ENCODE data around the gene ROCK2.

Gene ROCK2

GRCh38 chr2:11366326-11366741 is 21.9 kb upstream of the ROCK2 start:
- Histone ChIP-seq H3K27me3 (ENCODE audit: control insufficient read depth, insufficient read depth, low read length) (no peaks in the 10 kb centered on the region), H3K4me3 (ENCODE audit: low read depth, low read length) (no peak overlapping the region), H3K9ac (ENCODE audit: low read length) (no peak overlapping the region), H3K4me1 (ENCODE audit: control insufficient read depth, insufficient read depth, low read length) (0 out of 2 replicates have a peak, but pooled peaks cover 2% of the 10 kb centered on the region), H3K9me3 (ENCODE audit: control insufficient read depth, insufficient read depth, low read depth, low read length) (no peaks in the 10 kb centered on the region), H3K27ac (ENCODE audit: low read depth, low read length) (no peak overlapping the region), H3K36me3 (ENCODE audit: control insufficient read depth, insufficient read depth, low read length) (no peaks in the 10 kb centered on the region)

DNA sequence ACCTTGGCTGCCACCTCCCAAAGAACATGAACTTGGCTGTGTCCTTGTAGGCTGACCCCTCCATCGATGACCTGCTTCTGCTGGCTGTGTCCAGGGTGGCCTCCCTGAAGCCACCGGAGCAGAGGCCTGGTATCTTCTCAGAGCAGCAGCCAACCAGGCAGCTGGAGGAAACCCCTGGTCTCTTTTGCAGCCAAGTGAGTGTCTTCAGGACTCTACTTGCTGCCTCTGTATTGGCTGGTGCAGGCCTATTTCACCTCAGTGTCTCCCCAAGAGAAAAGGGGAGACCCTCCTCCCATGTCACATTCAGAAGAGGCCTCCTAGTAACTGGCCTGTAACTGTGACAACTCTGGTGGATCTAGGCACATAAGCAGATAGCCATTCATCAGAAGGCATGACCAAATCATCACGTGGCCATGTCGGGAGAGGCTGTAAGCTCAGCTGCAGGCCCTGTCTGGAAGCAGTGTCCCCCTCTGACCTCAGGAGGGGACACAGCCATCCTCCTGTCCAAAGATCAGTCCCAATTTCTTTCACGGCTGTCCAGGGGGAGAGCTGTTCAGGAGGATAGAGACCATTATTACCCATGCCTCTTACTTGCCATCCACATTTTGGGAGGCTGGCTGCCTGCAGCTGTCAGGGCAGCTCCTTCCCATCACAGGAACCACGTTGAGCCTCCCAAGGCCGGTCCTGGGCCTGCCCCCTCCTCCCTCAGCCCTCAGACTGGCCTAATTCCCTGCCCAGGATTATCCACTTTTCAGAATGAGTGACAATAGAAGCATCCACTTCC is 20.9 kb upstream of the ROCK2 start:
- Histone ChIP-seq H3K9ac (ENCODE audit: low read length) (no peak overlapping the region), H3K9me3 (ENCODE audit: control insufficient read depth, insufficient read depth, low read depth, low read length) (no peaks in the 10 kb centered on the region), H3K27ac (ENCODE audit: low read depth, low read length) (no peak overlapping the region), H3K27me3 (ENCODE audit: control insufficient read depth, insufficient read depth, low read length) (no peaks in the 10 kb centered on the region), H3K36me3 (ENCODE audit: control insufficient read depth, insufficient read depth, low read length) (no peaks in the 10 kb centered on the region), H3K4me1 (ENCODE audit: control insufficient read depth, insufficient read depth, low read length) (0 out of 2 replicates have a peak, but pooled peaks cover 2% of the 10 kb centered on the region), H3K4me3 (ENCODE audit: low read depth, low read length) (no peak overlapping the region)

DNA sequence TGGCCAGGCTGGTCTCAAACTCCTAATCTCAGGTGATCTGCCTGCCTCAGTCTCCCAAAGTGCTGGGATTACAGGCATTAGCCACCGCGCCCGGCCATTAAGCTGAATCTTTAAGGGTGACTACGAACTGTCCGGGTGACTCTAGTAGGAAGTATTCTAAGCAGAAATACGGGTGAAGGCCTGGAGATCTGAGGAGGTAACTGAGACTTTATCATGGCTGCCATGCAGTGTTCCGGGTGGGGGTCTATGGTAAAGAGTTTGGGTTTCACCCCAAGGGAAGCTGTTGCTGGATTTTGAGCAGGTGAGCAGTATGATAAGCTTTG is 20.1 kb upstream of the ROCK2 start:
- 0 out of 2 replicates have a peak, but pooled peaks cover 2% of the 10 kb centered on the region for H3K4me1 ChIP-seq (ENCODE audit: control insufficient read depth, insufficient read depth, low read length)
- H3K36me3 ChIP-seq (ENCODE audit: control insufficient read depth, insufficient read depth, low read length) = no peaks in the 10 kb centered on the region
- H3K27me3 ChIP-seq (ENCODE audit: control insufficient read depth, insufficient read depth, low read length) = no peaks in the 10 kb centered on the region
- no peak overlapping the region for H3K9ac ChIP-seq (ENCODE audit: low read length)
- no peaks in the 10 kb centered on the region for H3K9me3 ChIP-seq (ENCODE audit: control insufficient read depth, insufficient read depth, low read depth, low read length)
- no peak overlapping the region for H3K27ac ChIP-seq (ENCODE audit: low read depth, low read length)
- no peak overlapping the region for H3K4me3 ChIP-seq (ENCODE audit: low read depth, low read length)

DNA sequence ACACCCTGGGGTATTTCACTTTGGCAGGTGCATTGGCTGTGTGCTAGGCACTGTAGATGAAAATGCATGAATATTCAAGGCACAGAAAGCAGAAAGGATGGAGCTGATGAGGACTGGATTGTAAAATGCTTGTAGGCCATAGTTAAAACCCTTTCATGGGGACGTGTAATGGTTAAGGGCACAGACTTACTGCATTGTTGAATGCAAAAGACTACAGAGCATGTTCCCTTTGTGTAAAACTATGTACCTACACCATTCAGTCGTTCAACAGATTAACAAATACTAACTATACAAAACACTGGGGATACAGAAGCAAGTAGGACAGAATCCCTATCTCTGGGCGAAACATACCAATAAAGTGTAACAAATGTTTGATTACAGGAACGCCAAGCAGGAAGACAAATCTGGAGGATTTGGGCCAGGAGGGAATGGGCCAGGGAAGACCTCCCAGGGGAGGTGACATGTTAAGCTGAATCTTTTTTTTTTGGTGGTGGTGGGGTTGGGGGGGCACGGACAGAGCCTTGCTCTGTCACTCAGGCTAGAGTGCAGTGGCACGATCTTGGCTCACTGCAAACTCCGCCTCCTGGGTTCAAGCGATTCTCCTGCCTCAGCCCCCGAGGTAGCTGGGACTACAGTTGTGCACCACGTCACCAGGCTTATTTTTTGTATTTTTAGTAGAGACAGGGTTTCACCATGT is 19.6 kb upstream of the ROCK2 start:
- no peaks in the 10 kb centered on the region for H3K9me3 ChIP-seq (ENCODE audit: control insufficient read depth, insufficient read depth, low read depth, low read length)
- 0 out of 2 replicates have a peak, but pooled peaks cover 2% of the 10 kb centered on the region for H3K4me1 ChIP-seq (ENCODE audit: control insufficient read depth, insufficient read depth, low read length)
- no peaks in the 10 kb centered on the region for H3K27me3 ChIP-seq (ENCODE audit: control insufficient read depth, insufficient read depth, low read length)
- H3K36me3 ChIP-seq (ENCODE audit: control insufficient read depth, insufficient read depth, low read length) = no peaks in the 10 kb centered on the region
- H3K9ac ChIP-seq (ENCODE audit: low read length) = no peak overlapping the region
- no peak overlapping the region for H3K4me3 ChIP-seq (ENCODE audit: low read depth, low read length)
- H3K27ac ChIP-seq (ENCODE audit: low read depth, low read length) = no peak overlapping the region

DNA sequence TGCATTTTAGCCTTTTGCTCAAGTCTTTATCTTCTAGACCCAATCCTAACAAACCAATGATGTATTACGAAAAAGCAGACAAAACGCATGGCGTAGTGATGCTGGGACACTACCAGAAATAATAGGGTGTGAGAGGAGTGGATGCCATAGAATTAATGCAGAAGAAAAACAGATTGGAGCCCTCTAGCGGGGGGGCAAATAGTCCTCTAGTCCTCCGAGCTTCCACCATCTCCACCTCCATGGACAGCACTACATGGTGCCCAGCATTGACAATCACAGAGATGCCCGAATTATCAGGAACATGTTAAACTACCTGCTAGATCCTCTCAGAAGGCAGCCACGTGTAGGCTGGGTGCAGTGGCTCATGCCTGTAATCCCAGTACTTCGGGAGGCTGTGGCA is 15.4 kb upstream of the ROCK2 start:
- no peaks in the 10 kb centered on the region for H3K36me3 ChIP-seq (ENCODE audit: control insufficient read depth, insufficient read depth, low read length)
- no peak overlapping the region for H3K4me3 ChIP-seq (ENCODE audit: low read depth, low read length)
- H3K9ac ChIP-seq (ENCODE audit: low read length) = no peak overlapping the region
- H3K27me3 ChIP-seq (ENCODE audit: control insufficient read depth, insufficient read depth, low read length) = no peaks in the 10 kb centered on the region
- H3K9me3 ChIP-seq (ENCODE audit: control insufficient read depth, insufficient read depth, low read depth, low read length) = no peaks in the 10 kb centered on the region
- no peaks in the 10 kb centered on the region for H3K4me1 ChIP-seq (ENCODE audit: control insufficient read depth, insufficient read depth, low read length)
- no peak overlapping the region for H3K27ac ChIP-seq (ENCODE audit: low read depth, low read length)

DNA sequence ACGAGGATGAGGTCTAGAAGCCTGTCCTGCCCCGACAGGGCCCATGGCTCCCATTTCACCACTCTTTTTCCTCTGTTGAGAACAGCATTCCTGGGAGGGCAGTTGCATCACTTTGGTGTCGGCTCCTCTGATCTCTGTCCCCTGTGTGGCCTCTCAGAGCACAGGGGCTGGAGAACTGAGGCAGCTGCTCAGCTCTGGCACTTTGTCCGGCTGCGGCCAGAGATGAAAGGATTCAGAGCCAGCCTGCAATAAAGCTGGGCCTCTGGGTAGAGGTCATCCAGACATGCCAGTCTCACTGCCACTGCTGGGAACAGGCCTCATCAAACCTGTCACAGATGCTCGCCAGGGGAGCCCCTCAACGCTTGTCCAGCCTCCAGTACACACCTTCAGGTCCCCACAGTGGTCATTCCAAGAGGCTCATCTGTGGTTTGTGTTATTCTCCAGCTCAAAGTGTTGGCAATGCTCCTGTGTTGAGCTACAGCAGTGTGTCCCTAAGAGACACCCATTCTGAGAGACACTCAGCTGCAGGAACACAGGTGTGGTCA is 13.1 kb upstream of the ROCK2 start:
- Histone ChIP-seq H3K27ac (ENCODE audit: low read depth, low read length) (no peak overlapping the region), H3K27me3 (ENCODE audit: control insufficient read depth, insufficient read depth, low read length) (no peaks in the 10 kb centered on the region), H3K9ac (ENCODE audit: low read length) (no peak overlapping the region), H3K9me3 (ENCODE audit: control insufficient read depth, insufficient read depth, low read depth, low read length) (no peaks in the 10 kb centered on the region), H3K4me3 (ENCODE audit: low read depth, low read length) (no peak overlapping the region), H3K4me1 (ENCODE audit: control insufficient read depth, insufficient read depth, low read length) (peaks cover 4% of the 10 kb centered on the region; the same call in 1 of the 2 replicates), H3K36me3 (ENCODE audit: control insufficient read depth, insufficient read depth, low read length) (no peaks in the 10 kb centered on the region)

- no peak overlapping the region for H3K27ac ChIP-seq (ENCODE audit: low read depth, low read length)
- no peaks in the 10 kb centered on the region for H3K36me3 ChIP-seq (ENCODE audit: control insufficient read depth, insufficient read depth, low read length)
- no peaks in the 10 kb centered on the region for H3K9me3 ChIP-seq (ENCODE audit: control insufficient read depth, insufficient read depth, low read depth, low read length)
- peaks cover 4% of the 10 kb centered on the region; the same call in 1 of the 2 replicates for H3K4me1 ChIP-seq (ENCODE audit: control insufficient read depth, insufficient read depth, low read length)
- H3K27me3 ChIP-seq (ENCODE audit: control insufficient read depth, insufficient read depth, low read length) = no peaks in the 10 kb centered on the region
- no peak overlapping the region for H3K4me3 ChIP-seq (ENCODE audit: low read depth, low read length)
- H3K9ac ChIP-seq (ENCODE audit: low read length) = no peak overlapping the region
Measured at GRCh38 chr2:11356764-11357163, 12.3 kb upstream of the ROCK2 start.

DNA sequence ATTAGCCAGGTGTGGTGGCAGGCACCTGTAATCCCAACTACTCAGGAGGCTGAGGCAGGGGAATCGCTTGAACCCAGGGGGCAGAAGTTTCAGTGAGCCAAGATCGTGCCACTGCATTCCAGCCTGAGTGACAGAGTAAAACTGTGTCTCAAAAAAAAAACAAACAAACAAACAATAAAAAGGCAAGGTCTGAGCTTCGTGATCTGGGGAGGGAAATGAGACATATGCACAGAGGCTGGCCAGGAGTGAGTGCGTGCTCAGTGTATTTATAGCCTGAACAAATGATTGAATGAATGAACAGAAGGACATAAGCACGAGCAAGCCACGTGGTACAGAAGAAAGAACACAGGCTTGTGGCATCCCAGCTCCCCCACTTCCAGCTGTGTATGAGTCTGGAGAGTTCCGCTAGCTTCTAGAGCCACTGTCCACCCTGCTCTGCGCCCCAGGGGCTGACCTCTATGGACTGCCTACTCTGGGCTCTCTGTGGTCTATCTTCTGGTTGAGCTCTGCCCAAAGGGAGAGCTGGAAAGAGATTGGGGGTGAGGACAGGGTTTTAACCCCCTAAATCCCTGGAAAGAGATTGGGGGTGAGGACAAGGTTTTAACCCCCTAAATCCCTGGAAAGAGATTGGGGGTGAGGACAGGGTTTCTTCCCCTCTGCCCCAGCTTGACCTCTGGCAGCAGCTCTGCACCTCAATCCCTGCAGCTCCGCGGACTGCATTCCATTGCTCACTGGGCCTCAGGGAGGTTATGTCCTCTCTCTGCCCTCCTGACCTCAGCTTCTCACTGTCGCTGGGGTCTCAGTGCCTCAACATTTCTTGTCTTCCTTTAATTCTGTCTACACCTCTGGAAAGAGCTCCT is 11.0 kb upstream of the ROCK2 start:
- H3K9me3 ChIP-seq (ENCODE audit: control insufficient read depth, insufficient read depth, low read depth, low read length) = no peaks in the 10 kb centered on the region
- no peak overlapping the region for H3K27ac ChIP-seq (ENCODE audit: low read depth, low read length)
- H3K36me3 ChIP-seq (ENCODE audit: control insufficient read depth, insufficient read depth, low read length) = no peaks in the 10 kb centered on the region
- H3K27me3 ChIP-seq (ENCODE audit: control insufficient read depth, insufficient read depth, low read length) = no peaks in the 10 kb centered on the region
- no peak overlapping the region for H3K4me3 ChIP-seq (ENCODE audit: low read depth, low read length)
- no peak overlapping the region for H3K9ac ChIP-seq (ENCODE audit: low read length)
- H3K4me1 ChIP-seq (ENCODE audit: control insufficient read depth, insufficient read depth, low read length) = peaks cover 4% of the 10 kb centered on the region; the same call in 1 of the 2 replicates

DNA sequence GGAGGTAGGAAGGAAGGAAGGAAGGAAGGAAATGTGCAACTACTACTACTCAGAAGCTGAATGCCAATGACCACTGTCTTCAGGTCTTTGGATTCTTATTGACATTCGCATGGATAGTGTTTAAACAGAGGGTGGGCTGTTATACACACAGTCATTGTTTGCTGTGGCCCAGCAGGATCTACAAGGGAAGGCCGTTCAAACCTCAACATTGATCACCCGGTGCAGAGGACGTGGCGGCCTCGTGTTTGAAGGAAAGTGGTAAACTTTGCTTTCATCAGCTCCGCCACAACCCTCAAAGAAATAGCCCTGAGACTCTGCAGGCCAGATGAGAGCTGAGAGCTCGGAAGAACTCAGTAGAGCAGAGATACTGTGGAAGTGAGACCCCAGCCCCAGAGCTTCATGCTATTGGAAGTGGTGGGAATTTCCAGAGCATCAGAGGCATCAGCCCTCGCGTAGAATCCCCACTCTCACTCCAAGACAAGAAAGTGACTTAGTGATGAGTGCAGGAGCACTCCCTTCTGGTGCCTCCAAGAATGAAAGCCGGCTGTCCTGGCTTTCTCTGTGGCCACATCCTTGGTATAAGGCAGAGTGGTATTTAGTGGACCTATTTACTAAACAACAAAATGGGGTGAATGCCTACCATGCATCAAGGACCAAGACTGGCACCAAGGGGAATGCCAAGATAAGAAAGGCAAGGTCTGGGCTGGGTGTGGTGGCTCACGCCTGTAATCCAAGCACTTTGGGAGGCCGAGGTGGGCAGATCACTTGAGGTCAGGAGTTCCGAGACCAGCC is 10.1 kb upstream of the ROCK2 start:
- no peak overlapping the region for H3K27ac ChIP-seq (ENCODE audit: low read depth, low read length)
- no peaks in the 10 kb centered on the region for H3K36me3 ChIP-seq (ENCODE audit: control insufficient read depth, insufficient read depth, low read length)
- H3K27me3 ChIP-seq (ENCODE audit: control insufficient read depth, insufficient read depth, low read length) = no peaks in the 10 kb centered on the region
- H3K4me1 ChIP-seq (ENCODE audit: control insufficient read depth, insufficient read depth, low read length) = peaks cover 4% of the 10 kb centered on the region; the same call in 1 of the 2 replicates
- H3K4me3 ChIP-seq (ENCODE audit: low read depth, low read length) = no peak overlapping the region
- no peak overlapping the region for H3K9ac ChIP-seq (ENCODE audit: low read length)
- H3K9me3 ChIP-seq (ENCODE audit: control insufficient read depth, insufficient read depth, low read depth, low read length) = no peaks in the 10 kb centered on the region

DNA sequence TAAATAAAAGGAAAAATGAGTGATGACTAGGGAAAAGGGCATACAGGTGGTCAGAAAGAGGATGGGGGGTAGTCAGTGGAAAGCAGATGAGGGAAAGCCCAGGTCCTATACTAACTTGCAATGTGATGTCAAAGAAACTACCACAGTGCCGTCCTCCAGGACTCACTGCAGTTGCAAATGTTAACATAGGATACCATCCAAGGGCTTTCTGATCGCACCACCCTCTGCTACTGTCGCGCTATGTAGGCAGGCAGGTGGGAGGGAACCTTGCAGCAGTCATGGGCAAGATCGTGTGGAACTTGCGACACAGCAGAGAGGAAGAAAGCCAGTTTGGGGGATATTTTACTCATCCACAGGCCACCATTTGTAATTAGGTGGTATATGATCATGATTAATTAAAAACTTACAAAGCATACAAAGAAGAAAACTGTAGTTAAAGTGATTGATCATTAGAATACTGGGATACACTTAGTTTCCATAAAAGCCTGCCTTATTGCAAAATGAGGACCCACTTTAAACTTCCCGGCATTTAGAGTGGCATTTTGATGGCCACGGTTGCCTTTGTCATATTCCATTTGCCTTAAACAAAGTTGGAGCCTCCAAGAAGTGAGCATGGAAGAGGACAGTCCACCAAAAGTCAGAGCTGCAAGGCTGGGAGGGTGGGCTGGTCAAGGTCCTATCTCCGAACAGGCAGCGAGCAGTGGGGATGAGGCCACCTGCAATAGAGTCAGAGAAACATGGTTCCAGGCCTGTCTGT is 8.5 kb upstream of the ROCK2 start:
- Histone ChIP-seq H3K9me3 (ENCODE audit: control insufficient read depth, insufficient read depth, low read depth, low read length) (no peaks in the 10 kb centered on the region), H3K27me3 (ENCODE audit: control insufficient read depth, insufficient read depth, low read length) (no peaks in the 10 kb centered on the region), H3K36me3 (ENCODE audit: control insufficient read depth, insufficient read depth, low read length) (no peaks in the 10 kb centered on the region), H3K9ac (ENCODE audit: low read length) (no peak overlapping the region), H3K4me3 (ENCODE audit: low read depth, low read length) (no peak overlapping the region), H3K4me1 (ENCODE audit: control insufficient read depth, insufficient read depth, low read length) (peaks cover 10% of the 10 kb centered on the region; the same call in 1 of the 2 replicates), H3K27ac (ENCODE audit: low read depth, low read length) (no peak overlapping the region)
